Lower lobe of right lung (tissue), 2 donors: Measurements from ENCODE around the gene ULBP3. TPM values are rescaled to one million over a fixed set of nuclear protein-coding genes. Genes with fewer than 3 reads are reported as not detected.

ENCODE experiments used
- ATAC-seq, 2 donors: fragments of 200-7000 bp; cut with Tn5 transposase; one replicate each; pipeline ENCODE4 v1.9.1; 2020 to 2022; ENCODE audit warnings: mild to moderate bottlenecking in 2 of 2, moderate library complexity in 2 of 2
- DNase-seq: peaks from one replicate; pipeline ENCODE4 v3.0.0-alpha.2; 2020
- H3K27ac ChIP-seq: fragments of 200-600 bp; one replicate; pipeline ENCODE4 v1.8.0; 2022
- H3K27me3 ChIP-seq: fragments of 200-600 bp; one replicate; pipeline ENCODE4 v1.8.0; 2022; ENCODE audit warnings: low read depth
- H3K36me3 ChIP-seq: fragments of 200-600 bp; one replicate; pipeline ENCODE4 v1.8.0; 2022; ENCODE audit warnings: mild to moderate bottlenecking
- H3K4me1 ChIP-seq: fragments of 200-600 bp; one replicate; pipeline ENCODE4 v1.8.0; 2022
- H3K4me3 ChIP-seq: fragments of 200-600 bp; one replicate; pipeline ENCODE4 v1.8.0; 2022; ENCODE audit warnings: mild to moderate bottlenecking
- H3K9me3 ChIP-seq: fragments of 200-600 bp; one replicate; pipeline ENCODE4 v1.8.0; 2022
- intact Hi-C: fragments of 100-400 bp; cut with DNase I; formaldehyde crosslinking; loops from one replicate; pipeline ENCODE4 v1.11.0; 2022
- long read RNA-seq: library from polyadenylated mRNA; unstranded; transcript quantifications from one replicate; pipeline ENCODE4 v2.0.0, GENCODE V29; 2021
- total RNA-seq: library from RNA; stranded (reverse); fragmentation: NEBNext Ultra II Directional; extraction: Animal tissue kit (Norgen Biotek cat#: 25700); gene quantifications from one replicate; pipeline ENCODE4 v1.2.1, GENCODE V29; 2021
- TF ChIP-seq, protein P1 (sequence below): fragments of 200-600 bp; IDR thresholded peaks from one replicate; pipeline ENCODE4 v1.8.0; 2022; ENCODE audit warnings: antibody characterized with exemption, mild to moderate bottlenecking
- donor health status: DM: no; HTN: yes; CAD: no; lungs with severe emphysema.

Gene ULBP3
- 2.4 TPM for total RNA-seq
- long read RNA-seq, partial matches to known transcripts = 0 of 4 reads
- long read RNA-seq, other reads (novel, unspliced or antisense) = 0 of 4 reads

DNA sequence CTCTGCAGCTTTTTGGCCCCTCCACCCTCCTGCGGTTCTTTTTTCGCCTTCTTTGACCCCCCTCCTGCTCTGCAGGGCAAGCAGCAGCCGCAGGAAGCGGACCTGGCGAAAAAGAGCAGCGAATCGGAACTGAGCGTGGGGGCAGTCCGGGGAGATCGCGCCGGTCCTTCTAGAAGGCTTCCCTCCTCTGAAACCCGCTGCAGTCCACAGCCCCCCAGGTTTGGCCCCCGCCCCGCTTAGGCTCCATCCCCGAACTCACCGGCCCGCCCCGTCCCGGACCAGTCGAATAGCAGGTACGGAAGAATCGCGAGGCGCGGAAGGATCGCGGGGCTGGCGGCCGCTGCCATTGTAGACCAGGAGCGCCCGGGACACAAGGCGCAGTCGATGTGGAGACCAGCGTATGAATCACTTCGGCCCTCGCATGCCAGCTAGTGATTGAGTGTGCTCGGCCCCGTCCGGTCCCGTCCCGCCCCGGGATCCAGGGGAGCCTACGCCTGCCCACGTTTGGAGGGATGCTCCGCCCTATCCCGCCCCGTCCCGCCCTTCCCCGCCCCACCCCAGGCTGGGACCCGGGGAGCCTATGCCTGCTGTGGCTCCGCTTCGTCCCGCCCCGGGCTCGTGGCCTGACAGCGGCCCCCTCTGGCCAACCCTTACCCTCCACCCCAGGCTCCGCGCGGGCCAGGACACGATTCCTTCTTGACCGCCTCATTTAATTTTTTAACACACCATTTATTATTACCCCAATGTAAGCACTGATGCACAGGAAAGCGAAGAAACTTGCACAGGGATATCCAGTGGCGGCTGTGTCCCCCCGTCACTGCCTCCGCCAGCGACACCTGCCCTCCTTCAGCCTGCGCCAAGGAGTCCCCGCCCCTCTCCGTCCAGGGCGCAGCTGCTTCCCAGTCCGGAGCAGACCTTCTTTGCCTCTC, at the start of gene ULBP3:
ULBP3 (minus strand) TSS at position 402 of the 929 bp plus-strand sequence; CDS start at position 347, 55 bp downstream.
- ATAC-seq = peak; percentile 93 to 94
- H3K9me3 ChIP-seq = no peaks in the 10 kb centered on the region
- H3K27ac ChIP-seq = peak within 1 kb of the TSS; percentile 78
- DNase-seq = peak; percentile 93
- H3K4me3 ChIP-seq = peak within 1 kb of the TSS; percentile 76
- TF ChIP-seq, protein P1, sequence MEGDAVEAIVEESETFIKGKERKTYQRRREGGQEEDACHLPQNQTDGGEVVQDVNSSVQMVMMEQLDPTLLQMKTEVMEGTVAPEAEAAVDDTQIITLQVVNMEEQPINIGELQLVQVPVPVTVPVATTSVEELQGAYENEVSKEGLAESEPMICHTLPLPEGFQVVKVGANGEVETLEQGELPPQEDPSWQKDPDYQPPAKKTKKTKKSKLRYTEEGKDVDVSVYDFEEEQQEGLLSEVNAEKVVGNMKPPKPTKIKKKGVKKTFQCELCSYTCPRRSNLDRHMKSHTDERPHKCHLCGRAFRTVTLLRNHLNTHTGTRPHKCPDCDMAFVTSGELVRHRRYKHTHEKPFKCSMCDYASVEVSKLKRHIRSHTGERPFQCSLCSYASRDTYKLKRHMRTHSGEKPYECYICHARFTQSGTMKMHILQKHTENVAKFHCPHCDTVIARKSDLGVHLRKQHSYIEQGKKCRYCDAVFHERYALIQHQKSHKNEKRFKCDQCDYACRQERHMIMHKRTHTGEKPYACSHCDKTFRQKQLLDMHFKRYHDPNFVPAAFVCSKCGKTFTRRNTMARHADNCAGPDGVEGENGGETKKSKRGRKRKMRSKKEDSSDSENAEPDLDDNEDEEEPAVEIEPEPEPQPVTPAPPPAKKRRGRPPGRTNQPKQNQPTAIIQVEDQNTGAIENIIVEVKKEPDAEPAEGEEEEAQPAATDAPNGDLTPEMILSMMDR = peak; percentile 48
- intact Hi-C loops = no loop called here
- peaks cover 16% of the 10 kb centered on the region for H3K4me1 ChIP-seq
- no peaks in the 10 kb centered on the region for H3K27me3 ChIP-seq
- no peaks in the 10 kb centered on the region for H3K36me3 ChIP-seq

DNA sequence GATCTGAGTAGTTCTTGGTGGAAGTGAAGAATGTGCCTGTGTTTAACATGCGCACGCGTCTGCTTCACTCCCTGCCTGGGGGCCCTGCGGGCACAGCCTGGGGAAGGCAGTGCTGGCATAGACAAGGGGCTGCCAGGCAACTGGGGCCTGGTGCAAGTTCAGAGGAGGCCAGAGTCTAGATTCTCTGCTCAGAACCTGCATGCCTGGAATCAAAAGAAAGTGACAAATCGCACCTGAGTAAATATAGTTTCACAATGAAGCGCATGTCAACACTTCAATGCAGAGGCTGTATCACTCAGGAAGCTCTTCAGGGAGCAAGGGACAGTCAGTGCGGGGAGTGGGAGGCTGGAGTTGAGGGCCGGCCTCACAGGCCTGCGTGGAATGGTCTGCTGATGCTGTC, 49.7 kb upstream of the ULBP3 start:
- DNase-seq = no peak
- no peak overlapping the region for H3K27ac ChIP-seq
- H3K4me3 ChIP-seq = no peak overlapping the region
- H3K36me3 ChIP-seq = no peaks in the 10 kb centered on the region
- peak; percentile 57 to 69 for ATAC-seq
- no peaks in the 10 kb centered on the region for H3K27me3 ChIP-seq
- intact Hi-C loops = no loop called here
- TF ChIP-seq, protein P1 = no peak
- H3K9me3 ChIP-seq = no peaks in the 10 kb centered on the region
- H3K4me1 ChIP-seq = peaks cover 11% of the 10 kb centered on the region

DNA sequence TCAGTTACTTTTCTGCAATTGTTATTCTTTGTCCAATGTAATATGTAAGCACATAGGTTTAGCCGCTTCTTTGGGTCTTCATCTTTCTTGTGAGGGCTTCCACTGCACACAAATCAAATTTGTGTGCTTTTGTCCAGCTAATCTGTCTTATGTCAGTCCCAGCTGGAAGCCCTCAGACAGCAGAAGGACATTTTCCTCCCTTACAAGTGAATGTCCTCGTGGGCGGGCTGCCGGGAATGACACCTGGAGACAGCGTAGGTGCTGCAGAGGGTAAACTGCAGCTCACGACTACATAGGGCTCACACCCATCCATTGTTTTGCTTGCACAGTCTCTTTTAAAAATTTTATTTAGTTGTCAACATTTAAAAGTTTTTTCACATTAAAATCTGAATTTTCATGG, 49.3 kb upstream of the ULBP3 start:
- Histone ChIP-seq H3K27ac (no peak overlapping the region), H3K27me3 (no peaks in the 10 kb centered on the region), H3K4me3 (no peak overlapping the region), H3K9me3 (no peaks in the 10 kb centered on the region), H3K36me3 (no peaks in the 10 kb centered on the region), H3K4me1 (peaks cover 11% of the 10 kb centered on the region)
- no peak for DNase-seq
- TF ChIP-seq, protein P1 = no peak
- intact Hi-C loops = no loop called here
- ATAC-seq = no peak

DNA sequence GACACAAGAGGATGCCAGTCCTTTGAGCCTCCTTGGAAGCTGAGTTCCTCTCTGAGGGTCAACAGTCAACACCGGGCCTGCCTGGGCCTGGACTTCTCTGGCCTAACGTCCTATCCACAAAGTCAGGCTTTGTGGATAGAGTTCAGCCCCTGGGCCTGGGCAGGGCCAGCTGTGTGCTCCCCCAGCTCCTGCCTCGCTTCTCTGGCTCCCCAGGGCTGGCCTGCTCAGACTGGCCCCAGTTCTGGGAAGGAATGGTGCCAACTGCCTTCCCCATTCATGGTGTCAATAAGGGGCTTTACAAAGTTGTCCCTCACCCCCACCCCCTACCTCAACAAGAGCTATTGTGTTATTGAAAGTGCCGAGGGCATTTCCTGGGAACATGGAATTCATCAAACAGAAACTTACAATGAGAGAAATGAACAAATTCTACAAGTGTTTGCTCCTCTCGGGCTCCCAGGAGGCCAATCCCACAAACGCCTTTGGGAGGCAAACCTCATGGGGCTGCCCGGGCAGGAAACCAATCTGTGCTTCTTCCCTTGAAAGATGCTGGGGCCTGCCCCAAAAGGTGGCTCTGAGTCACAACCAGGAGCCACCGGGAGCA, 47.4 kb upstream of the ULBP3 start:
- intact Hi-C loops = no loop called here
- ATAC-seq (peak; percentile 52 to 74), DNase-seq (no peak)
- TF ChIP-seq, protein P1 = no peak
- Histone ChIP-seq H3K36me3 (no peaks in the 10 kb centered on the region), H3K27me3 (no peaks in the 10 kb centered on the region), H3K27ac (peak overlapping the region; percentile 49), H3K4me3 (no peak overlapping the region), H3K9me3 (no peaks in the 10 kb centered on the region), H3K4me1 (peaks cover 11% of the 10 kb centered on the region)

DNA sequence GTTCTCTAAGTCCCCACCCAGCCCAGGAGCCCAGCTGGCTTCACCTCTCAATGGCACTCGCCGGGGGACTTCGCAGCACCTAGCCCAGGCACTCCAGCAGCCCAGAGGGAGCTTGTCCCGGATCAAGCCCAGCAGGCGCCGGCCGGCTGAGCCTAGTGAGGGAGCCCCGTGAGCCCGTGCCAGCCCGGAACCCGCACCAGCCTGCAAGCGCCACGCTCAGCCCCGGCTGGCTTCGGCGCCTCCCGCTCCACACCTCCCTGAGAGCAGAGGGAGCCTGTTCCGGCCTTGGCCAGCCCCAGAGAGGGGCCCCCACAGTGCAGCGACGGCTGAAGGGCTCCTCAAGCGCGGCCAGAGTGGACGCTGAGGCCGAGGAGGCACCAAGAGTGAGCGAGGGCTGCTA, 46.8 kb upstream of the ULBP3 start:
- Histone ChIP-seq H3K9me3 (no peaks in the 10 kb centered on the region), H3K36me3 (no peaks in the 10 kb centered on the region), H3K27me3 (no peaks in the 10 kb centered on the region), H3K27ac (peak overlapping the region; percentile 49), H3K4me1 (peaks cover 11% of the 10 kb centered on the region), H3K4me3 (no peak overlapping the region)
- intact Hi-C loops = no loop called here
- DNase-seq (no peak), ATAC-seq (peak; percentile 27 to 47)
- TF ChIP-seq, protein P1 = no peak
